Suprapubic skin (tissue), 4 donors: ENCODE measurements around the gene CELF5. TPM values are rescaled to one million over a fixed set of nuclear protein-coding genes. Genes with fewer than 3 reads are reported as not detected.
"Not testable (repeated sequence)": the region's sequence is repeated elsewhere in the genome, so short reads cannot be mapped to it uniquely, and the experiment has no call there.

Source experiments
- DNase-seq, 2 donors: peaks; one replicate each; pipeline ENCODE4 v3.0.0-alpha.2; 2019; ENCODE audit warnings: low spot score in 2 of 2
- H3K27ac ChIP-seq: fragments of 200-600 bp; sonication (generic); one replicate; pipeline ENCODE4 v1.5.1; 2019
- H3K27me3 ChIP-seq: fragments of 200-600 bp; sonication (generic); one replicate; pipeline ENCODE4 v1.5.1; 2019
- H3K36me3 ChIP-seq: fragments of 200-600 bp; sonication (generic); one replicate; pipeline ENCODE4 v1.5.1; 2019
- H3K4me1 ChIP-seq: fragments of 200-600 bp; sonication (generic); one replicate; pipeline ENCODE4 v1.5.1; 2019
- H3K4me3 ChIP-seq: fragments of 200-600 bp; sonication (generic); one replicate; pipeline ENCODE4 v1.5.1; 2019; ENCODE audit warnings: mild to moderate bottlenecking
- H3K9me3 ChIP-seq: fragments of 200-600 bp; sonication (generic); one replicate; pipeline ENCODE4 v1.5.1; 2019
- EP300 ChIP-seq: sonication (generic); formaldehyde crosslinking; IDR thresholded peaks from one replicate; pipeline ENCODE4 v1.6.1; 2017; ENCODE audit warnings: antibody characterized with exemption
- POLR2A ChIP-seq, 2 donors: fragments of 450-650 bp; IDR thresholded peaks; one replicate each; pipeline ENCODE4 v1.6.1; 2017; ENCODE audit warnings: antibody characterized with exemption in 2 of 2, mild to moderate bottlenecking in 2 of 2, moderate library complexity in 2 of 2
- POLR2AphosphoS5 ChIP-seq, 3 donors: sonication (generic); formaldehyde crosslinking; IDR thresholded peaks; one replicate each; pipeline ENCODE4 v1.6.1; 2017; ENCODE audit warnings: antibody characterized with exemption in 3 of 3
- WGBS: methylation state at CpG from one replicate; pipeline ENCODE4 v1.1.5; 2018; 5-methylcytosine and 5-hydroxymethylcytosine counted together
- total RNA-seq, 4 donors: library from RNA; depleted of rRNA; stranded (reverse); fragments of >200 nt; gene quantifications; one replicate each; pipeline ENCODE4 v1.1.0, GENCODE V29; 2016
- TF ChIP-seq, protein P1 (sequence below), 2 donors: fragments of 200-600 bp in 1 of 2; fragments of 450-650 bp in 1 of 2; sonication (generic) in 1 of 2; IDR thresholded peaks; one replicate each; pipeline ENCODE4 v1.5.1; 2016 to 2019; ENCODE audit warnings: antibody characterized with exemption in 2 of 2, mild to moderate bottlenecking in 1 of 2, moderate library complexity in 1 of 2

CELF5 gene
- total RNA-seq, 4 donors from 2014 or later, result 0.17 to 0.87 (median 0.64) TPM; not detected in 1

DNA sequence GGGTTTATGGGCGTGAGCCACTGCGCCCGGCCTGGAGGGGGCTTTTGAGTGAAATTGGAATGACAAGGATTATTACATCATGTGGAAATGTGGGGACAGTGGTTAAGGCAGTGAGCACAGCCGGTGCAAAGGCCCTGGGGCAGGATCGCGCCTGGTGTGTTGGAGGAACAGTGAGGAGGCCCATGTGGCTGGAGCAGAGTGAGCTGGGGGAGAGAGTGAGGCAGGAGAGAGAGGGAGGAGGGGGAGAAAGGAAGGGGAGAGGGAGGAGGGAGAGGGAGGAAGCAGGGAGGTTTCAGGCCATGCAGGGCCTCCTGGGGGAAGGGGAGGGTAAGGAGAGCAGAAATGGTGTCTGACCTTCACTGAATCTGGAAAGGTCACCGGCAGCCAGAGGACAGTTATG, 11.3 kb upstream of the CELF5 start:
- H3K27me3 ChIP-seq, result no peaks in the 10 kb centered on the region
- H3K36me3 ChIP-seq, result peaks cover 7% of the 10 kb centered on the region
- H3K4me3 ChIP-seq, result no peak overlapping the region
- H3K4me1 ChIP-seq, result no peaks in the 10 kb centered on the region
- 90% methylated on average over 7 of the region's 7 CpGs for WGBS
- no peak for DNase-seq
- no peak for TF ChIP-seq EP300
- no peak for TF ChIP-seq POLR2AphosphoS5 (IDR thresholded peaks at IDR 0.05)
- TF ChIP-seq POLR2A (IDR thresholded peaks at IDR 0.05), result no peak
- TF ChIP-seq, protein P1, sequence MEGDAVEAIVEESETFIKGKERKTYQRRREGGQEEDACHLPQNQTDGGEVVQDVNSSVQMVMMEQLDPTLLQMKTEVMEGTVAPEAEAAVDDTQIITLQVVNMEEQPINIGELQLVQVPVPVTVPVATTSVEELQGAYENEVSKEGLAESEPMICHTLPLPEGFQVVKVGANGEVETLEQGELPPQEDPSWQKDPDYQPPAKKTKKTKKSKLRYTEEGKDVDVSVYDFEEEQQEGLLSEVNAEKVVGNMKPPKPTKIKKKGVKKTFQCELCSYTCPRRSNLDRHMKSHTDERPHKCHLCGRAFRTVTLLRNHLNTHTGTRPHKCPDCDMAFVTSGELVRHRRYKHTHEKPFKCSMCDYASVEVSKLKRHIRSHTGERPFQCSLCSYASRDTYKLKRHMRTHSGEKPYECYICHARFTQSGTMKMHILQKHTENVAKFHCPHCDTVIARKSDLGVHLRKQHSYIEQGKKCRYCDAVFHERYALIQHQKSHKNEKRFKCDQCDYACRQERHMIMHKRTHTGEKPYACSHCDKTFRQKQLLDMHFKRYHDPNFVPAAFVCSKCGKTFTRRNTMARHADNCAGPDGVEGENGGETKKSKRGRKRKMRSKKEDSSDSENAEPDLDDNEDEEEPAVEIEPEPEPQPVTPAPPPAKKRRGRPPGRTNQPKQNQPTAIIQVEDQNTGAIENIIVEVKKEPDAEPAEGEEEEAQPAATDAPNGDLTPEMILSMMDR (IDR thresholded peaks at IDR 0.05), result no peak
- H3K27ac ChIP-seq, result no peak overlapping the region
- H3K9me3 ChIP-seq, result no peaks in the 10 kb centered on the region

- WGBS, result 95% methylated on average over 5 of the region's 5 CpGs
- Histone ChIP-seq H3K9me3 (no peaks in the 10 kb centered on the region), H3K27me3 (peaks cover 8% of the 10 kb centered on the region), H3K36me3 (no peaks in the 10 kb centered on the region), H3K4me3 (no peak overlapping the region), H3K27ac (no peak overlapping the region), H3K4me1 (no peaks in the 10 kb centered on the region)
- DNase-seq, result no peak
- no peak for TF ChIP-seq POLR2AphosphoS5 (IDR thresholded peaks at IDR 0.05)
- TF ChIP-seq POLR2A (IDR thresholded peaks at IDR 0.05), result no peak
- TF ChIP-seq, protein P1 (IDR thresholded peaks at IDR 0.05), result no peak
- TF ChIP-seq EP300, result no peak
Observed at GRCh38 chr19:3216874-3217273, 7.6 kb upstream of the CELF5 start.

- DNase-seq, result no peak
Observed at GRCh38 chr19:3220576-3220975, 3.9 kb upstream of the CELF5 start.

GRCh38 chr19:3221576-3221975, 2.9 kb upstream of the CELF5 start:
- not testable (repeated sequence) for H3K4me1 ChIP-seq, H3K4me3 ChIP-seq, H3K36me3 ChIP-seq, DNase-seq, H3K9me3 ChIP-seq, H3K27ac ChIP-seq
- WGBS, result 72% methylated on average over 5 of the region's 5 CpGs
- H3K27me3 ChIP-seq, result peaks cover 51% of the 10 kb centered on the region

More at GRCh38 chr19:3220576-3220975, 3.9 kb upstream of the CELF5 start:
- H3K4me3 ChIP-seq, result no peak overlapping the region
- H3K27me3 ChIP-seq, result peaks cover 41% of the 10 kb centered on the region
- TF ChIP-seq POLR2AphosphoS5 (IDR thresholded peaks at IDR 0.05) (no peak), EP300 (no peak), POLR2A (IDR thresholded peaks at IDR 0.05) (no peak)
- TF ChIP-seq, protein P1 (IDR thresholded peaks at IDR 0.05), result no peak
- H3K4me1 ChIP-seq, result peaks cover 8% of the 10 kb centered on the region
- H3K36me3 ChIP-seq, result no peaks in the 10 kb centered on the region
- 71% methylated on average over 12 of the region's 12 CpGs for WGBS
- no peak overlapping the region for H3K27ac ChIP-seq
- H3K9me3 ChIP-seq, result no peaks in the 10 kb centered on the region

- TF ChIP-seq POLR2AphosphoS5 (IDR thresholded peaks at IDR 0.05) (no peak), EP300 (no peak), POLR2A (IDR thresholded peaks at IDR 0.05) (no peak)
- TF ChIP-seq, protein P1 (IDR thresholded peaks at IDR 0.05), result no peak
- no peaks in the 10 kb centered on the region for H3K36me3 ChIP-seq
- no peak overlapping the region for H3K4me3 ChIP-seq
- H3K9me3 ChIP-seq, result no peaks in the 10 kb centered on the region
- DNase-seq, result no peak
- peaks cover 62% of the 10 kb centered on the region for H3K27me3 ChIP-seq
- H3K4me1 ChIP-seq, result peaks cover 8% of the 10 kb centered on the region
- no peak overlapping the region for H3K27ac ChIP-seq
- 78% methylated on average over 5 of the region's 5 CpGs for WGBS
Observed at GRCh38 chr19:3222709-3223108, 1.8 kb upstream of the CELF5 start.

DNA sequence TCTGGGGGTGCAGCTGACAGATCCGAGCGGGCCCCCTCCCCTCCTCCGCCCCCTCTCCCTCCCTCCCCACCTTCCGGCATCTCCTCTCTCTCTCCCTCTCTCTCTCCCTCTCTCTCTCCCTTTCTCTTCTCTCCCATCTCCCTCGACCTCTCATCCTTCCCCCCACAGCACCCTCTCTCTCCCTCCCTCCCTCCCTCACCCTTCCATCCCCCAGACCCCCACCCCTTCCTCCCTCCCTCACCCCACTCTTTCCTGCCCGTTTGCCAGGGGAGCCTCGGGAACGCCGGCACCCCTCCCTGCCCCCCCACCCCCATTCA, 666 bp downstream of the CELF5 start:
- H3K27me3 ChIP-seq, result peaks cover 84% of the 10 kb centered on the region
- TF ChIP-seq POLR2A (IDR thresholded peaks at IDR 0.05) (no peak), EP300 (no peak), POLR2AphosphoS5 (IDR thresholded peaks at IDR 0.05) (no peak)
- TF ChIP-seq, protein P1 (IDR thresholded peaks at IDR 0.05), result no peak
- no peak overlapping the region for H3K27ac ChIP-seq
- 0% methylated on average over 5 of the region's 9 CpGs for WGBS
- DNase-seq, result no peak
- peaks cover 8% of the 10 kb centered on the region for H3K4me1 ChIP-seq
- H3K9me3 ChIP-seq, result no peaks in the 10 kb centered on the region
- no peaks in the 10 kb centered on the region for H3K36me3 ChIP-seq
- H3K4me3 ChIP-seq, result no peak overlapping the region
